ENCODE results near the gene CEP43. TPM values are rescaled to one million over a fixed set of nuclear protein-coding genes. Genes with fewer than 3 reads are reported as not detected.

Gene CEP43
- total and polyA plus RNA-seq, 11 donors: 4.7 to 16.9 (median 10.7) TPM

- intact Hi-C loops (cut with DNase I): loop anchor here in 4 of 10 donors (2.0 to 10.0 kb wide), 4 partner anchors 41 to 171 kb away; partner anchors contain the start of gene CEP43 (in 3 of the 4)
- Histone ChIP-seq H3K27me3 (no peaks in the 10 kb centered on the region), H3K4me1 (peaks cover 0 to 69% (median 14%) of the 10 kb centered on the region in 12 donors), H3K4me3 (peak overlapping the region; percentile 61 to 98 (median 88)), H3K27ac (peak overlapping the region in 11 of 12 donors; percentile 1 to 98 (median 84)), H3K36me3 (no peaks in the 10 kb centered on the region), H3K9me3 (no peaks in the 10 kb centered on the region)
- peak in 3 of 4 donors; percentile 8 to 54 (median 41) for ATAC-seq
- no peak for TF ChIP-seq POLR2A (IDR thresholded peaks at IDR 0.05)
- TF ChIP-seq CTCF (IDR thresholded peaks at IDR 0.05): no peak
- WGBS, 4 donors: 0 to 1% (median 1%) methylated on average over 9 to 54 of the region's 54 CpGs
- DNase-seq: no peak
Measured at GRCh38 chr6:166955865-166956443, 43.2 kb upstream of the CEP43 start.

- peak; percentile 97 to 100 (median 98) for DNase-seq
- no peaks in the 10 kb centered on the region for H3K9me3 ChIP-seq
- 0 to 2% (median 0%) methylated on average over 19 to 71 of the region's 71 CpGs for WGBS, 4 donors
Measured at GRCh38 chr6:166956444-166957086, 42.6 kb upstream of the CEP43 start, which contains the start of gene RNASET2. RNASET2 (minus strand) TSS chr6:166956550; CDS start chr6:166956182, 368 bp downstream.

GRCh38 chr6:166957087-166957804 is 42.0 kb upstream of the CEP43 start:
- Histone ChIP-seq H3K27ac (peak overlapping the region; percentile 73 to 98 (median 84)), H3K9me3 (no peaks in the 10 kb centered on the region), H3K4me1 (peaks cover 0 to 56% (median 12%) of the 10 kb centered on the region in 12 donors), H3K4me3 (peak overlapping the region; percentile 61 to 98 (median 88)), H3K36me3 (no peaks in the 10 kb centered on the region), H3K27me3 (no peaks in the 10 kb centered on the region)
- 13 to 25% (median 16%) methylated on average over 15 to 26 of the region's 26 CpGs for WGBS, 4 donors
- intact Hi-C loops (cut with DNase I): loop anchor here in 4 of 10 donors (2.0 to 10.0 kb wide), 4 partner anchors 40 to 172 kb away; partner anchors contain the start of gene CEP43 (in 3 of the 4)
- DNase-seq (peak; percentile 38 to 82 (median 70)), ATAC-seq (peak; percentile 11 to 48 (median 46))
- no peak for TF ChIP-seq CTCF (IDR thresholded peaks at IDR 0.05)
- TF ChIP-seq POLR2A (IDR thresholded peaks at IDR 0.05): no peak

More at GRCh38 chr6:166956444-166957086, 42.6 kb upstream of the CEP43 start, which contains the start of gene RNASET2:
- no peaks in the 10 kb centered on the region for H3K27me3 ChIP-seq
- TF ChIP-seq POLR2A (IDR thresholded peaks at IDR 0.05) (peak in 1 of 2 donors; percentile 83), CTCF (IDR thresholded peaks at IDR 0.05) (peak in 1 of 12 donors; percentile 17)
- H3K36me3 ChIP-seq: no peaks in the 10 kb centered on the region
- peaks cover 0 to 63% (median 12%) of the 10 kb centered on the region in 12 donors for H3K4me1 ChIP-seq
- ATAC-seq: peak; percentile 98 to 99 (median 98)
- intact Hi-C loops (cut with DNase I): loop anchor here in 4 of 10 donors (2.0 to 10.0 kb wide), 4 partner anchors 41 to 172 kb away; partner anchors contain the start of gene CEP43 (in 3 of the 4)
- peak within 1 kb of the TSS; percentile 61 to 98 (median 88) for H3K4me3 ChIP-seq
- peak within 1 kb of the TSS; percentile 73 to 98 (median 84) for H3K27ac ChIP-seq
